ENCODE measurements around the gene ENGASE.

The ENGASE gene

GRCh38 chr17:79115487-79115886 is 40.9 kb downstream of the ENGASE start:
- no peak for TF ChIP-seq CTCF (IDR thresholded peaks at IDR 0.05; ENCODE audit: control insufficient read depth, extremely low read depth, insufficient read depth)
- DNase-seq (ENCODE audit: low read depth) = no peak
- H3K4me3 ChIP-seq (ENCODE audit: low read depth, low read length) = no peak overlapping the region

- DNase-seq (ENCODE audit: low read depth) = no peak
- TF ChIP-seq CTCF (IDR thresholded peaks at IDR 0.05; ENCODE audit: control insufficient read depth, extremely low read depth, insufficient read depth) = no peak
- H3K4me3 ChIP-seq (ENCODE audit: low read depth, low read length) = no peak overlapping the region
Measured at GRCh38 chr17:79116575-79117368, 42.1 kb downstream of the ENGASE start.

GRCh38 chr17:79117905-79118487 is 43.4 kb downstream of the ENGASE start:
- no peak overlapping the region for H3K4me3 ChIP-seq (ENCODE audit: low read depth, low read length)
- no peak for TF ChIP-seq CTCF (IDR thresholded peaks at IDR 0.05; ENCODE audit: control insufficient read depth, extremely low read depth, insufficient read depth)
- no peak for DNase-seq (ENCODE audit: low read depth)

GRCh38 chr17:79118924-79119323 is 44.3 kb downstream of the ENGASE start:
- H3K4me3 ChIP-seq (ENCODE audit: low read depth, low read length) = no peak overlapping the region
- TF ChIP-seq CTCF (IDR thresholded peaks at IDR 0.05; ENCODE audit: control insufficient read depth, extremely low read depth, insufficient read depth) = no peak
- no peak for DNase-seq (ENCODE audit: low read depth)

GRCh38 chr17:79120259-79120658 is 45.6 kb downstream of the ENGASE start:
- no peak overlapping the region for H3K4me3 ChIP-seq (ENCODE audit: low read depth, low read length)
- DNase-seq (ENCODE audit: low read depth) = no peak
- TF ChIP-seq CTCF (IDR thresholded peaks at IDR 0.05; ENCODE audit: control insufficient read depth, extremely low read depth, insufficient read depth) = no peak

- no peak for TF ChIP-seq CTCF (IDR thresholded peaks at IDR 0.05; ENCODE audit: control insufficient read depth, extremely low read depth, insufficient read depth)
Measured at GRCh38 chr17:79123988-79124387, 49.4 kb downstream of the ENGASE start.

More at GRCh38 chr17:79123988-79124387, 49.4 kb downstream of the ENGASE start:
- DNase-seq (ENCODE audit: low read depth) = no peak
- H3K4me3 ChIP-seq (ENCODE audit: low read depth, low read length) = no peak overlapping the region

All from LNCaP clone FGC (cell line).